Neural crest cell (in vitro differentiated cells): ENCODE measurements around the gene DDX39B. TPM values are rescaled to one million over a fixed set of nuclear protein-coding genes. Genes with fewer than 3 reads are reported as not detected.

Experiments used
- DNase-seq: peaks from one replicate; pipeline ENCODE4 v3.0.0; 2021; ENCODE audit warnings: low read depth, mixed read lengths, low spot score
- H3K27ac Mint-ChIP-seq: one replicate; pipeline ENCODE4 v1.8.0; 2021; ENCODE audit warnings: mild to moderate bottlenecking, mixed read lengths; ENCODE audit not compliant: unreplicated experiment
- H3K27me3 Mint-ChIP-seq: 2 replicates; pipeline ENCODE4 v1.8.0; 2021; ENCODE audit warnings: low read depth, mild to moderate bottlenecking, mixed read lengths
- H3K36me3 Mint-ChIP-seq: 2 replicates; pipeline ENCODE4 v1.8.0; 2021; ENCODE audit warnings: low read depth, mild to moderate bottlenecking, mixed read lengths
- H3K4me1 Mint-ChIP-seq: 2 replicates; pipeline ENCODE4 v1.8.0; 2021; ENCODE audit warnings: mixed read lengths
- H3K4me3 Mint-ChIP-seq: one replicate; pipeline ENCODE4 v1.8.0; 2021; ENCODE audit warnings: mild to moderate bottlenecking, mixed read lengths
- H3K9me3 Mint-ChIP-seq: 2 replicates; pipeline ENCODE4 v1.8.0; 2021; ENCODE audit warnings: mixed read lengths
- total RNA-seq: library from RNA; stranded (reverse); gene quantifications from 2 replicates; pipeline ENCODE4 v1.2.1, GENCODE V29; 2021
- TF ChIP-seq, protein P1 (sequence below): fragments of 200-600 bp; sonication (generic); conservative IDR thresholded peaks from 2 replicates; pipeline ENCODE4 v1.5.0; 2021; ENCODE audit warnings: antibody characterized with exemption, mild to moderate bottlenecking

DDX39B gene
- total RNA-seq, 1 donor from 2014 or later, result 881 TPM

GRCh38 chr6:31485055-31485454 lies 56.7 kb downstream of the DDX39B start:
- no peak overlapping the region for H3K4me3 Mint-ChIP-seq
- no peaks in the 10 kb centered on the region for H3K4me1 Mint-ChIP-seq
- H3K27me3 Mint-ChIP-seq, result peaks cover 33% of the 10 kb centered on the region
- TF ChIP-seq, protein P1, sequence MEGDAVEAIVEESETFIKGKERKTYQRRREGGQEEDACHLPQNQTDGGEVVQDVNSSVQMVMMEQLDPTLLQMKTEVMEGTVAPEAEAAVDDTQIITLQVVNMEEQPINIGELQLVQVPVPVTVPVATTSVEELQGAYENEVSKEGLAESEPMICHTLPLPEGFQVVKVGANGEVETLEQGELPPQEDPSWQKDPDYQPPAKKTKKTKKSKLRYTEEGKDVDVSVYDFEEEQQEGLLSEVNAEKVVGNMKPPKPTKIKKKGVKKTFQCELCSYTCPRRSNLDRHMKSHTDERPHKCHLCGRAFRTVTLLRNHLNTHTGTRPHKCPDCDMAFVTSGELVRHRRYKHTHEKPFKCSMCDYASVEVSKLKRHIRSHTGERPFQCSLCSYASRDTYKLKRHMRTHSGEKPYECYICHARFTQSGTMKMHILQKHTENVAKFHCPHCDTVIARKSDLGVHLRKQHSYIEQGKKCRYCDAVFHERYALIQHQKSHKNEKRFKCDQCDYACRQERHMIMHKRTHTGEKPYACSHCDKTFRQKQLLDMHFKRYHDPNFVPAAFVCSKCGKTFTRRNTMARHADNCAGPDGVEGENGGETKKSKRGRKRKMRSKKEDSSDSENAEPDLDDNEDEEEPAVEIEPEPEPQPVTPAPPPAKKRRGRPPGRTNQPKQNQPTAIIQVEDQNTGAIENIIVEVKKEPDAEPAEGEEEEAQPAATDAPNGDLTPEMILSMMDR, result no peak
- DNase-seq, result no peak
- no peaks in the 10 kb centered on the region for H3K36me3 Mint-ChIP-seq
- no peaks in the 10 kb centered on the region for H3K9me3 Mint-ChIP-seq
- H3K27ac Mint-ChIP-seq, result no peak overlapping the region

- Mint-ChIP-seq H3K36me3 (no peaks in the 10 kb centered on the region), H3K9me3 (no peaks in the 10 kb centered on the region), H3K27ac (no peak overlapping the region), H3K4me1 (no peaks in the 10 kb centered on the region), H3K27me3 (peaks cover 28% of the 10 kb centered on the region), H3K4me3 (no peak overlapping the region)
- no peak for DNase-seq
- TF ChIP-seq, protein P1, result no peak
Observed at GRCh38 chr6:31483392-31483791, 58.4 kb downstream of the DDX39B start.

- H3K4me3 Mint-ChIP-seq, result no peak overlapping the region
- no peaks in the 10 kb centered on the region for H3K9me3 Mint-ChIP-seq
- TF ChIP-seq, protein P1, result no peak
- H3K27ac Mint-ChIP-seq, result no peak overlapping the region
- no peaks in the 10 kb centered on the region for H3K36me3 Mint-ChIP-seq
- no peak for DNase-seq
- H3K27me3 Mint-ChIP-seq, result peaks cover 42% of the 10 kb centered on the region
- H3K4me1 Mint-ChIP-seq, result no peaks in the 10 kb centered on the region
Observed at GRCh38 chr6:31480574-31480973, 61.2 kb downstream of the DDX39B start.

Other genes starting within 250 kb of the DDX39B start
- gene HLA-B, start 184.8 kb downstream of the DDX39B start, total RNA-seq, result 29.5 and 35.5 TPM in 2 replicates
- 21.1 and 21.7 TPM in 2 replicates for gene MICA, start 138.4 kb downstream of the DDX39B start, total RNA-seq
- gene MICB, start 43.9 kb downstream of the DDX39B start, total RNA-seq, result 0.61 TPM in 1 of 2 replicates, not detected in the other
- gene MCCD1, start 13.0 kb downstream of the DDX39B start, total RNA-seq, result not detected in 2 replicates
- gene ATP6V1G2, start 4.6 kb upstream of the DDX39B start, total RNA-seq, result 3.3 and 5.1 TPM in 2 replicates
- gene NFKBIL1, start 5.6 kb upstream of the DDX39B start, total RNA-seq, result 25.7 and 28.6 TPM in 2 replicates
- gene LTA, start 30.3 kb upstream of the DDX39B start, total RNA-seq, result 0.26 and 0.36 TPM in 2 replicates
- not detected in 2 replicates for gene TNF, start 33.6 kb upstream of the DDX39B start, total RNA-seq
- not detected in 2 replicates for gene LTB, start 40.4 kb upstream of the DDX39B start, total RNA-seq
- not detected in 2 replicates for gene LST1, start 44.3 kb upstream of the DDX39B start, total RNA-seq
- not detected in 2 replicates for gene NCR3, start 51.0 kb upstream of the DDX39B start, total RNA-seq
- gene AIF1, start 73.2 kb upstream of the DDX39B start, total RNA-seq, result not detected in 2 replicates
- gene PRRC2A, start 78.7 kb upstream of the DDX39B start, total RNA-seq, result 347 and 356 TPM in 2 replicates
- 439 and 459 TPM in 2 replicates for gene BAG6, start 110.7 kb upstream of the DDX39B start, total RNA-seq
- gene APOM, start 113.9 kb upstream of the DDX39B start, total RNA-seq, result 3.8 and 4.2 TPM in 2 replicates
- gene C6orf47, start 118.8 kb upstream of the DDX39B start, total RNA-seq, result 23.5 TPM in 2 replicates
- 16.8 and 17.6 TPM in 2 replicates for gene GPANK1, start 123.0 kb upstream of the DDX39B start, total RNA-seq
- 185 and 188 TPM in 2 replicates for gene CSNK2B, start 124.1 kb upstream of the DDX39B start, total RNA-seq
- 24.0 and 24.2 TPM in 2 replicates for gene LY6G5B, start 128.0 kb upstream of the DDX39B start, total RNA-seq
- gene LY6G5C, start 139.1 kb upstream of the DDX39B start, total RNA-seq, result 9.1 and 11.0 TPM in 2 replicates
- 70.9 and 73.6 TPM in 2 replicates for gene ABHD16A, start 161.3 kb upstream of the DDX39B start, total RNA-seq
- not detected in 2 replicates for gene LY6G6F, start 164.9 kb upstream of the DDX39B start, total RNA-seq
- gene LY6G6D, start 173.3 kb upstream of the DDX39B start, total RNA-seq, result not detected in 2 replicates
- 1.2 TPM in 2 replicates for gene LY6G6C, start 179.7 kb upstream of the DDX39B start, total RNA-seq
- not detected in 2 replicates for gene MPIG6B, start 181.4 kb upstream of the DDX39B start, total RNA-seq
- gene DDAH2, start 187.3 kb upstream of the DDX39B start, total RNA-seq, result 186 and 194 TPM in 2 replicates
- gene CLIC1, start 194.5 kb upstream of the DDX39B start, total RNA-seq, result 305 and 313 TPM in 2 replicates
- gene MSH5, start 198.0 kb upstream of the DDX39B start, total RNA-seq, result 79.5 and 86.2 TPM in 2 replicates
- 21.3 and 25.1 TPM in 2 replicates for gene SAPCD1, start 220.7 kb upstream of the DDX39B start, total RNA-seq
- 2.0 and 2.7 TPM in 2 replicates for gene VWA7, start 235.3 kb upstream of the DDX39B start, total RNA-seq